Prostate gland (tissue), 2 donors: ENCODE results near the gene PRICKLE2. TPM values are rescaled to one million over a fixed set of nuclear protein-coding genes. Genes with fewer than 3 reads are reported as not detected.

ENCODE experiments used
- DNase-seq: peaks from one replicate; pipeline ENCODE4 v3.0.0-alpha.2; 2019; ENCODE audit warnings: low spot score
- H3K27ac ChIP-seq, 2 donors: fragments of 200-600 bp; sonication (generic); 2 replicates each; pipeline ENCODE4 v1.5.1; 2017 to 2019
- H3K27me3 ChIP-seq: fragments of 200-600 bp; sonication (generic); replicated peaks from 2 replicates; pipeline ENCODE4 v1.5.1; 2019; ENCODE audit not compliant: insufficient read depth
- H3K36me3 ChIP-seq, 2 donors: fragments of 200-600 bp; sonication (generic); 1 replicate in 1 of 2; 2 replicates in 1 of 2; pipeline versions ENCODE4 v1.5.1 to v1.8.1; 2017 to 2019
- H3K4me1 ChIP-seq: fragments of 200-600 bp; sonication (generic); replicated peaks from 2 replicates; pipeline ENCODE4 v1.5.1; 2019
- H3K4me3 ChIP-seq, 2 donors: fragments of 200-600 bp; sonication (generic); 2 replicates each; pipeline ENCODE4 v1.5.1; 2017 to 2019
- H3K9me3 ChIP-seq: fragments of 200-600 bp; sonication (generic); 2 replicates; pipeline ENCODE4 v1.5.1; 2017
- CTCF ChIP-seq, 4 experiments: fragments of 200-600 bp in 2 of 4; fragments of 450-650 bp in 2 of 4; sonication (generic) in 2 of 4; IDR thresholded peaks; 1 replicate in 3 of 4; 2 replicates in 1 of 4; pipeline ENCODE4 v1.5.1; 2016 to 2019; ENCODE audit warnings: antibody characterized with exemption in 4 of 4, mild to moderate bottlenecking in 2 of 4, moderate library complexity in 2 of 4
- POLR2A ChIP-seq: fragments of 450-650 bp; IDR thresholded peaks from one replicate; pipeline ENCODE4 v1.6.1; 2016; ENCODE audit warnings: antibody characterized with exemption, mild to moderate bottlenecking
- POLR2AphosphoS5 ChIP-seq: sonication (generic); formaldehyde crosslinking; IDR thresholded peaks from one replicate; pipeline ENCODE4 v1.6.1; 2017; ENCODE audit warnings: antibody characterized with exemption
- WGBS: methylation state at CpG from one replicate; pipeline ENCODE4 v1.1.5; 2018; 5-methylcytosine and 5-hydroxymethylcytosine counted together
- intact Hi-C: fragments of 100-400 bp; cut with DNase I; formaldehyde crosslinking; loops from one replicate; pipeline ENCODE4 v1.14.2; 2022
- total RNA-seq, 2 donors: library from RNA; depleted of rRNA; stranded (reverse); fragments of >200 nt; gene quantifications; one replicate each; pipeline ENCODE4 v1.1.0, GENCODE V29; 2016

PRICKLE2 gene
- total RNA-seq, 2 donors from 2014 or later = 11.9 to 21.0 TPM

GRCh38 chr3:64074895-64075679 lies 150.2 kb downstream of the PRICKLE2 start:
- intact Hi-C loops = no loop called here
- 96% methylated on average over 6 of the region's 6 CpGs for WGBS
- no peak overlapping the region for H3K27ac ChIP-seq
- H3K36me3 ChIP-seq = no peaks in the 10 kb centered on the region
- H3K4me1 ChIP-seq = no peaks in the 10 kb centered on the region
- DNase-seq = no peak
- no peak for TF ChIP-seq POLR2A
- no peak for TF ChIP-seq POLR2AphosphoS5
- no peak for TF ChIP-seq CTCF (IDR thresholded peaks at IDR 0.05)
- no peaks in the 10 kb centered on the region for H3K9me3 ChIP-seq
- H3K4me3 ChIP-seq = no peak overlapping the region
- H3K27me3 ChIP-seq = no peaks in the 10 kb centered on the region

- H3K27ac ChIP-seq = no peak overlapping the region
- WGBS = 77% methylated on average over 3 of the region's 3 CpGs
- H3K27me3 ChIP-seq = no peaks in the 10 kb centered on the region
- no peaks in the 10 kb centered on the region for H3K36me3 ChIP-seq
- H3K4me1 ChIP-seq = no peaks in the 10 kb centered on the region
- no peak for DNase-seq
- no peak overlapping the region for H3K4me3 ChIP-seq
- intact Hi-C loops = no loop called here
- TF ChIP-seq POLR2A = no peak
- no peak for TF ChIP-seq CTCF (IDR thresholded peaks at IDR 0.05)
- TF ChIP-seq POLR2AphosphoS5 = no peak
- no peaks in the 10 kb centered on the region for H3K9me3 ChIP-seq
Observed at GRCh38 chr3:64074060-64074459, 151.2 kb downstream of the PRICKLE2 start.

GRCh38 chr3:64073158-64073761 lies 152.0 kb downstream of the PRICKLE2 start:
- TF ChIP-seq POLR2AphosphoS5 (no peak), POLR2A (no peak), CTCF (IDR thresholded peaks at IDR 0.05) (no peak)
- Histone ChIP-seq H3K27ac (no peak overlapping the region), H3K27me3 (no peaks in the 10 kb centered on the region), H3K4me3 (no peak overlapping the region), H3K9me3 (no peaks in the 10 kb centered on the region), H3K4me1 (no peaks in the 10 kb centered on the region), H3K36me3 (no peaks in the 10 kb centered on the region)
- DNase-seq = no peak
- intact Hi-C loops = no loop called here
- WGBS = 23% methylated on average over 1 of the region's 1 CpG

- TF ChIP-seq CTCF (IDR thresholded peaks at IDR 0.05) = no peak
Observed at GRCh38 chr3:64072126-64072525, 153.1 kb downstream of the PRICKLE2 start.

GRCh38 chr3:64070704-64071103 lies 154.6 kb downstream of the PRICKLE2 start:
- Histone ChIP-seq H3K4me1 (no peaks in the 10 kb centered on the region), H3K9me3 (no peaks in the 10 kb centered on the region), H3K27ac (no peak overlapping the region), H3K27me3 (no peaks in the 10 kb centered on the region), H3K36me3 (no peaks in the 10 kb centered on the region), H3K4me3 (no peak overlapping the region)
- no peak for DNase-seq
- intact Hi-C loops = no loop called here
- TF ChIP-seq CTCF (IDR thresholded peaks at IDR 0.05) (no peak), POLR2AphosphoS5 (no peak), POLR2A (no peak)

More at GRCh38 chr3:64072126-64072525, 153.1 kb downstream of the PRICKLE2 start:
- H3K4me3 ChIP-seq = no peak overlapping the region
- no peak overlapping the region for H3K27ac ChIP-seq
- no peaks in the 10 kb centered on the region for H3K27me3 ChIP-seq
- 55% methylated on average over 2 of the region's 2 CpGs for WGBS
- no peaks in the 10 kb centered on the region for H3K36me3 ChIP-seq
- H3K9me3 ChIP-seq = no peaks in the 10 kb centered on the region
- no peak for DNase-seq
- no peaks in the 10 kb centered on the region for H3K4me1 ChIP-seq
- intact Hi-C loops = no loop called here
